Stimulated activated CD4-positive, alpha-beta T cell treated with anti-CD3 and anti-CD28 coated beads, Interleukin-15, amount 100 ng/mL, for 24 hours (primary cell): ENCODE data around the gene THSD7B.
"Not testable (repeated sequence)": the region's sequence is repeated elsewhere in the genome, so short reads cannot be mapped to it uniquely, and the experiment has no call there.

Source experiments
- DNase-seq: peaks from one replicate; pipeline ENCODE4 v3.0.0-alpha.2; 2020

Gene THSD7B

DNA sequence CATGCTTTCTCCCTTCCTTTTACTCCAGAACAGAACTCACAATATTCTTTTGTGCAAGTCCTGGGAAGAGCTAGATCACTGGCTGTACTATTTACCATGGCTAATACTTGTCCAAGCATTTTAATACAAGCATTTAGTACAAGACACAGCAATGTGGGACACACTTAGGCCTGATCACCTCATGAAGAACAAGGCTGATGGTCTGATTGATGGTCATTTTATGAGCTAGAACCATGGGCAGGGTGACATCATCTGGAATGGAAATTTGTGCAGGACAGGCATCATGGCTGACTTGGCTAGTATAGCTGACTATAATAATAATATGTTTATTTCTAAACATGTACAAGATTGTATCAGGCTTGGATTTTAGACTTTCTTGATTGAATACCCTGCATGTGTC, 824.8 kb downstream of the THSD7B start:
- no peak for DNase-seq

DNA sequence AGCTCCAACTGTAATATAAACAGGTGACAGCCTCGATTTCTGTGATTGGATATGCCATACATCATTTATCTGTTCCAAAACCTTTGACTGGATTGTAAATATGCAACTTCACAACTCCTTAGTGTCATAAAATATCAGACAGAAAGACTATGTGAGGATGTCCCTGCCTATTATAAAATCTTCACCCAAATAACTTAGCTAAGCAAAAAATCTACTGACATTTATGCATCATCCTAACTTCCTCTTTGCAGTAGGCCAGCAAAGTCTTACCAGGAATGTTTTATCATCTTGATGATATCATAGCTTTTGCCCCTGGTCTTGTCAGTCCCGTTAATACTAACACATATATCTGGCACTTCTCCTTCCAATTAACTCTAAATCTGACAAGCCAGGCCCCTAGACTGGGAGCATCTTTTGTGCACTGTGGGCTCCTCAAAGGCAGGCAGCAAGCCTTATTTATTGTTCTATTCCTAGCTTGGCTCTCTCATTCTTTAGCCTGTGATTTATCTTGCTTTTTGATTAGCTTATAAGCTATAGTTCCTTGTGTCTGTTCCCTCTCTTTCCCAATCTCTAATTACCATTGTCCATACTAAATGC, 842.5 kb downstream of the THSD7B start:
- no peak for DNase-seq

DNA sequence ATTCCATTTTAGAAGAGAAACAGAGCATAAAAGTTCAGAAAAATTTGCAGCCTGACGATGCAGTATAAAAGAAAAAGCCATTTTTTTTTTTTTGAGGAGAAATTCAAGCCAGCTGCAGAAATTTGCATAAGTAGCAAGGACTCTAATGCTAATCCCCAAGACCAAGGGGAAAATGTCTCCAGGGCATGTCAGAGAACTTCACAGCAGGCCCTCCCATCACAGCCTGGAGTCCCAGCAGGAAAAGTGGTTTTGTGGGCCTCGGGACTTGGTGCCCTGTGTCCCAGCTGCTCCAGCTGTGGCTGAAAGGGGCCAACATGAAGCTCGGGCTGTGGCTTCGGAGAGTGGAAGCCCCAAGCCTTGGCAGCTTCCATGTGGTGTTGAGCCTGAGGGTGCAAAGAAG, 873.6 kb downstream of the THSD7B start:
- no peak for DNase-seq

DNA sequence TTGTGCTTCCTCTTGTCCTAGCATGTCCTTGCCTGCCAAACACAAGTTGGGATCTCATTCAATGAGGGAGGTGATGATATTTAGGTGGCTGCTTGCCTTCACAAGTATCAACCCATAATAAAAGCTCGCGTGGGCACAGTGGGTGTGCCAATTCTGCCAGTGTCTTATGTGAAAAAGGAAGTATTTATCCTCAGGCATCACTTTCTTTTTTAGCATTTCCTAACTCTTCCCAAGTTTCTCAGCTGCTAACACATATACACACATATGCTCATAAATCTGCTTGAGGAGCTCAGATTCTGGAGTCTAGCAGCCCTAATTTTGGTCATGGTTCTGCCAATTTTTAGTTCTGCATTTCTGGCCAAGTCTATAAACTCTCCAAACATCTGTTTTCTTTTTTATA, 879.4 kb downstream of the THSD7B start:
- DNase-seq: no peak

DNA sequence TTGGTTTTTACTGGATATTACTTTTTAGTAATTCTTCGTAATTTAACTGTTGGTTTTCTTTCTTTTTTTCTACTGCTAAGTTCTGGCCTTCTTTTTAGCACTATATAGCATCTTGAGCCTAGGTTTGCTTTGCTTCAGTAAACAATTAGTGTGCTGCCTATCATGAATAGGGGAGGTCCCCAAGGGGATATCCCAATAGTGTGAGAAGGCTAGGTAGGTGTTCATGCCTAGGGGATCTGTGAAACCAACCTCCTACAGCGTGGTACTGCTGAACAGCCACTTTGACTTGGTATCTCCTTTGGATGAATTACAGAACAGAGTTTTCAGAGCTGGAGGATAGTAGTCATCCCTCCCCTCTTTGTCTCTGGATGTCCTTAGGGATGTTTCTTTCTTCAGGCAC, 888.7 kb downstream of the THSD7B start:
- DNase-seq: no peak

DNA sequence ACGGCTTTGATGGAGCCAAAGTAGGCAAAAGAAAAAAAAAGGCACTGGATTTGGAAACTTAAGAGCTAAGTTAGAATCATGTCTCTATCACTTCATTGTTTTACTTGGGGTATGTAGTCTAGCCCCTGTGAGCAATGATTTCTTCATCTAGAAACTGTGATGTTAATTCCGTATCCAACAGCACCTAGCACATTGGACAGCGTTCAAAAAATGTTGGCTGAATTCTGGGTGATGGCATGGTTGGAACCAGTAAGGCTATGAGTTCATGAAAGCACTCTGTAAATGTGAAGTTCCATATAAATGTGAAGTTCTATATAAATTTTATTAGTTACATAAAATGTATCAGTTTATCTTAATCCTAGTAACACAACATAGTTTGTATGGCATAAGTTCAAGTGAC, 890.5 kb downstream of the THSD7B start:
- DNase-seq: no peak

DNA sequence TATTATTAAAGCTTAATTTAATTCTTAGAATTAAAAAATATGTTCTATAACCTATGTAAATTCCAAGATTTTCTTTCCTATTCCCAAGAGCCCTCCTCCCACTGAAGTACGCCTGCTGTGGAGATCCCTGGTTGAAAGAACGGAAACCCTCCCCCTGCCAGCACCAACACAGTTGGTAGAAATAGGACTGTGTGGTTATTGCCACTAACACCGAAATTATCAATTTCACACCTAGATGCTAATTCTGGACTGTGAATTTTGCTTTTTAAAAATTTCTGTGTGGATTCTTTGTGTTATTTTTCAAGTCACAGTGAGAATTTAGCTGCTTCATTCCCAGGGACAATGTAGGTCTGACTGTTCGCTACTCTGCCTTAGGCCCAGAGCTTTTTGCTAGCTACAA, 893.1 kb downstream of the THSD7B start:
- DNase-seq: no peak

DNA sequence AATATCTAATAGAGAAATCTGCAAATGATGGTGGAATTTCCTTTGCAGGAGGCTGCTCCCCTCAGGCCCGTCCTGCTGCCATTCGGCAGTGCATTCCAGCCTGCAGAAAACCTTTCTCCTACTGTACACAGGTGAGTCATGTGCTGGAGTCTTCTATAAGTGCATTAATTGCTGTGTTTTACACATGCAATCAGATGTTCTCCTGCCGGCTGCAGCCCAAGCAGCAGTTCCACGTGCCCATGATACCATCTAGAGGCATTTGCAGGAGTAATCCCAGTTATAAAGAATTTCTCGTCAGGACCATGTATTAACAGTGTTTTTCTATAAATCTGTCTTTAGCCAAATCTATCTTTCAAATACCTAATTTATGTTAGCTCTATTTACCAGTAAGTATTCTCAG, 894.3 kb downstream of the THSD7B start:
- DNase-seq: no peak

DNA sequence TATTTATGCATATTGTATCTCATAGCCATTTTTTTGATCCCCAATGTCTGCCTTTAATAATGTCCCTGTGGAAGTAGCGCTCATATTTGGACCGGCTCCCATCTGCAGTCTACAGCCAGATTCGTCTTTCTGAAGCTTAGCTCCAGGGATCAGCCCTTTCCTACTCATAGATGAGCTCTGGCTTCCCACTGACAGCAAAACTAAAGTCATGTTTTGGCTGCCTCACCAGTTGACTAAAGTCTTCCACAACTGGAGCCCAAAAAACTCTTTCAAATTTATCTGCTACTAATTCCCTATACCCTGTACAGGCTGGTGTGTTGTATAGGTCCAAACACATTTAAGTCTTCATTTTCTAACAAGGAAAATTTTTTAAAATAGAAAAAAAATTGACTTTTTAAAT, 904.8 kb downstream of the THSD7B start:
- DNase-seq: no peak

DNA sequence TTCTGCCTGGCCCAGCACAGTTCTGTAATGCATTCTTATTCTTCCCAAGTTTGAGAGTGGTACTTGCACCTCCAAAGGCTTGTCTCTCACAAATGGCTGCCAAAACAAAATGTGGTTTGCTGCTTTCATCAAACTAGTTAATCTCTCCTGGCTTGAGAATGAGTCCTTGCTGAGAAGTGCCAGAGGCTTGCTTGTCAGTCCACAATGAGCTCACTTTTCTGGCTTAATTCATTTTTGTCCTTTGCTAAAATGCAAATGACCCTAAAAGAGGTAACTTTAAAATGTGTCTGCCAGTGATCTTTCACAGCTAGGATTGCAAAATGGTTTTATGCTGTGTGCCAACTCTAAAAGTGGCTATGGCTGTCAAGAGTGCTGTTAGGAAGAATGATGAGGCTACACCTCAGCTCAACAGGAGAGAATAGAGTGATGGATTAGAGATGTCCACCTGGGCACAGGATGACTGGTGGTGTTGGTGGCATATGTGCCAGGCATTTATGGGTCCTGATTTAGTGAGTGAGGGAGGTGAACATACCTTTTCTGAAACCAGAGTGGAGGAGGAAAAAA, 907.7 kb downstream of the THSD7B start:
- no peak for DNase-seq

DNA sequence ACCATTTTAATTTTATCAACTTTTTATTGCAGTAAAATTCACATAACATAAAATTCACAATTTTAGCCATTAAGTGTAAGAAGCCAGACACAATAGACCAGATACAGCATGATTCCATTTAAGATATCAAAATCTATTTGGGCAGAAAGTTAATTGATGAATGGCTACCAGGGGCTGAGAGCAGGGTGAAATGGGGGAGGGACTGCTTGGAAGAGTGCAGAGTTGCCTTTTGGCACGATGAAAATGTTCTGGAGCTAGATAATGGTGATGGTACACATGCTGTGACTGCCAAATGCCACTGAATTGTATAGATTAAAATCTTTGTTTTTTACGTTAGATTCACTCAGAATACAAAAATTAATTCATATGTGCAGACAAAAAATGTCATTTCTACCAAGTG, 909.6 kb downstream of the THSD7B start:
- DNase-seq: no peak

DNA sequence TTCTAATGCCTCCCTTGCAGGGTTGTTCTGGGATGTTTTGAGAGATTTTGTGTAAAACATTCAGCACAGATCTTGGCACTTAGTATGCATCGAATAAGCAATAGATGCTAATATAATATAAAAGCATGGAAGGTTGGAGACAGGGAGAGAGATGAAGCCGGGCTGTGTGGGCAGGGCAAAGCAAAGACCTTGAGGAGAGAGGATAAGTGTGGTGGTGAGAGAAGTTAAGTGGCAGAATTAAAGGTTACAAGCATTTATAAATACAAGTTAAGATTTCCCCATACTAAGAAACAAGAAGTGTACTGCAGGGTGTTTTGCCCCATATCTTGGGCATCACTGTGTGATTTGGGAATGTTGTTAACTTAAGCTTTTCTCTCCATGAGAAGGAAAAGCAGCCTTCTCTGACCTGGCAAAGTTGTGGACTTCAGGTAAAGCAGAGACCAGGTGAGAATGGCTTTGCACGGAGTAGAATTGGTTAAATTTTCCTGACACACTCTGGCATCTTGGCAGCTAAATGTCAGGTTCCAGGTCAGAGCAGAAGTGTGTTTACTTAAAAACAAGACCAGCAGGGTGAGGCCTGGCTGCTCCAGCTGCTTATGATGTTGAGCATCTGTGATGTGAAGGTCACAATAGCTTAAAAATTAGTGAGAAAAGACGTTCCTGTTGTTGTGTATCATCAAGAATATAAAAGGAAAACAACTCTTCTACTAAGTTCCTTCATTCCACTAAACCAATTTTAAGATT, 910.4 kb downstream of the THSD7B start:
- no peak for DNase-seq

DNA sequence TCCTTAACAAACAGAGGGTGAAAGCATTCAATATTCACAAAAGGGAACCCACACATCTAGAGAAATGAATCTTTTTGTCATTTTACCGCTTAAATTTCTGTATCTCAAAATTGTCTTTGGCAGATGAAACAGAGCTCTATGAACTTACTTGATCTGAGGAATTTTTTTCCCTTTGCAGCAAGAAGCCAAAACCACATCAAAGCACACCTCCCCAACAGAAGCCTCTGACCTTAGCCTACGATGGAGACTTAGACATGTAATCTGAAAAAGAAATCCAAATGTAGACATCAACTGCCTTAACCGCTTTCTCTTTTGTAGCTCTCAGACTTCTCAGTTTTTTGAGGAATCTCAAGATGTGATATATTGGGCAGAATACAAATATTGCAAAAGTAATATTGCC, 911.0 kb downstream of the THSD7B start:
- DNase-seq: no peak

DNA sequence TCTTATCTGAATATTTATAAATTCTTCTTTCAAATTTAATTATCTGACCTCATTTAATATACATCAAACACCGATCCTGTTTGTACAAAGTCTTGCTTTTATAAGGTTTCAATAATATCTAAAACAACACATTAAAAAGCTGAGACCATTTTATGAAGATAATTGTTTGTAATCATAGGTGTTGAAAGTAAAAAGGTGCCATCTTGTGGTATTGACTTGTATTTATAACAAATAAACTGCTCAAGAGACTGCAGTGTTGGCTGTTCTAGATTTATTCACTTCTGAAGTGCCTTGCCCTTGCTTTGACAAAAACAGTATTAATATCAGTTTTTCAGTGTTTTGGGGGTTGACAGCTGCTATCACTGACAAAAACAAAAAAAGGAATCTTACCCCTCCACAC, 912.1 kb downstream of the THSD7B start:
- DNase-seq: no peak

DNA sequence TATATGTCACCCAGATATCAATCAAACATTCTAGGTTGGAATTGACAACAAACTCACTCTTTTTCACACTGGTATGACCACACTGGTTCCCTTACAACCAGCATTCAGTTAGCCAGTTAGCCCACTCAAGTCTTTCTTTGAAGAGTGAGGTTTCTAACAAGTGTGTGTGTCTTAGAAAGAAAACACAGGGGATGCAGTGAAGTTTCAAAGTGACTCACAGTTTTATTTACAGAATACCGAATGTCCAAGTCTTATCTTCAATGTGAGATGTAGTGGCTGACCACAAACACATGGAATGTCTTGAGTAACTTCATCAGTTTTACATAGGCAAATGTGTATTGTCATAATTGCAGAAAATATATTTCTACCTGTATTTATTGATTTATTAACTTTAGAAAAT, 924.2 kb downstream of the THSD7B start:
- DNase-seq: no peak

DNA sequence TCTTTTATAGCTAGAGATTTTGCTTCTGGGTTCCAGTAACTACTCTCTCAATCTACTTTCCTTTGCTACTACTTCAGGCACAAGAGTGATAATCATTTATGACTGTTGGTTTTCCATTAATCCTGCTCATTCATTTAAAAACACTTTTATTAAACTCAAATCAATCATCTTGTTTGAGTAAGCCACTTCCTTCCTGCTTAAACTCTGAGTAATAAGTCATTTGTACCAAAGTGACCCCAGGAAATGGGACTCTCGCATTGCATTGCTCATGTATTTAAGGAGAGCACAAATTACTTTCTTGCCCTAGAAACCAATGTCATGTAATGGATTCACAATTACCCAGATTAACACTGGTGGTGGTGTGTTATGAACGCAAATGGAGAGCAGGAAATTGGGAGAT, 928.2 kb downstream of the THSD7B start:
- no peak for DNase-seq

DNA sequence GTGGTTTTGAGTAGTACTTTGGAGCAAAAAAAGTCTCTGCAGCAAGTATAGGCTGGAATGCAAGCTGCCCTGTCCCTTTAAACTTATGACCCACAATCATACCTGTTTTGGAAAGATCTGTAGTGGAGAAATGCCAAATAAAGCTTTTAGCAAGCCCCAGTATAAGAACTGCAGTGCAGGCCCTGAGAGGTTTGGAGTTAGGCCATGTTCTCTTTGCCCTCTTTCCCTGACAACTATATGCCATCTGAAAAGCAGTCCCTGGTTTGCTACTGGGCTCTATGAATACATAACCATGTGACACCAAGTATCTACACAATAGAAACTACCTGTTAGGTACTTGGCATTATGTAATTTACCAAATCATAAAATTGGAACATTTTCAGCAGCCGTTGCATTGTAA, 931.6 kb downstream of the THSD7B start:
- DNase-seq: no peak

DNA sequence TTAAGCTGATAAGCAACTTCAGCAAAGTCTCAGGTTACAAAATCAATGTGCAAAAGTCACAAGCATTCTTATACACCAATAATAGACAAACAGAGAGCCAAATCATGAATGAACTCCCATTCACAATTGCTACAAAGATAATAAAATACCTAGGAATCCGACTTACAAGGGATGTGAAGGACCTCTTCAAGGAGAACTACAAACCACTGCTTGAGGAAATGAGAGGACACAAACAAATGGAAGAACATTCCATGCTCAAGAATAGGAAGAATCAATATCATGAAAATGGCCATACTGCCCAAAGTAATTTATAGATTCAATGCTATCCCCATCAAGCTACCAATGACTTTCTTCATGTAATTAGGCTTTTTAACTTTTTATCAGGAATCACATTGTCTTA, 934.9 kb downstream of the THSD7B start:
- DNase-seq: not testable (repeated sequence)

DNA sequence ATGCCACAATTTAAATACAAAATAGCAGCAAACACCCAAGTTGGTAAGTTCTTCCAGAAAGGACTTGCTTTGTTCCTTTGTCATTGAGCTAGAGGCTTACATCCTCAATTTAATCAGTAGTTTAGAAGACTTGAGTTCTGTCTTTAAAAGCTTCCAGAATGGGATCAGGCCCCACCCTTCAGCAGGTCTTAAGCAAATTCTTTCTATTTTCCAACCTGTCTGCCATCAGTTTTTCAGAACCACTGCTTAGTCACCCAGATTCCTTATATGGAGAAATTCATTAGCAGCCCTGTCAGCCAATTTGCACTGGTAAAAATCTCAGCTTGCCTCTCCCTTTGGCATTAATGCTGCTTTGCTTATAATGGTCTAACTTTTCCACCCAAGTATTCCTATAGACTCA, 935.3 kb downstream of the THSD7B start:
- no peak for DNase-seq

DNA sequence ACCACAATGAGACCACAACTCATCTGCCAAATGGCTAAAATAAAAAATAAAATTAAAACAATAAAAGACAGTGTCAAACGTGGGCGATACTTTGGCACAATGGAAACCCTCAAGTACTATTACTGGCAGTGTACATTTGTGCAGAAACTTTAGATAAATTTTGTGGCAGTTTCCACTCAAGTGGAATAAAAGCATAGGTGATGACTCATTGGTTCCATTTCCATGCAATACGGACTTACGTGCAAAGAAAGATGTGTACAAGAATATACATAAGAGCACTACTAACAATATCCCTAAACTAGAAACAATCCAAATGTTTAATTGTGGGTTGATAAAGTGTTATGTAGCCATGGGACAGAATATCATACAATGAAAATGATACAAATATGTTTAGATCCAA, 940.0 kb downstream of the THSD7B start:
- DNase-seq: no peak

DNA sequence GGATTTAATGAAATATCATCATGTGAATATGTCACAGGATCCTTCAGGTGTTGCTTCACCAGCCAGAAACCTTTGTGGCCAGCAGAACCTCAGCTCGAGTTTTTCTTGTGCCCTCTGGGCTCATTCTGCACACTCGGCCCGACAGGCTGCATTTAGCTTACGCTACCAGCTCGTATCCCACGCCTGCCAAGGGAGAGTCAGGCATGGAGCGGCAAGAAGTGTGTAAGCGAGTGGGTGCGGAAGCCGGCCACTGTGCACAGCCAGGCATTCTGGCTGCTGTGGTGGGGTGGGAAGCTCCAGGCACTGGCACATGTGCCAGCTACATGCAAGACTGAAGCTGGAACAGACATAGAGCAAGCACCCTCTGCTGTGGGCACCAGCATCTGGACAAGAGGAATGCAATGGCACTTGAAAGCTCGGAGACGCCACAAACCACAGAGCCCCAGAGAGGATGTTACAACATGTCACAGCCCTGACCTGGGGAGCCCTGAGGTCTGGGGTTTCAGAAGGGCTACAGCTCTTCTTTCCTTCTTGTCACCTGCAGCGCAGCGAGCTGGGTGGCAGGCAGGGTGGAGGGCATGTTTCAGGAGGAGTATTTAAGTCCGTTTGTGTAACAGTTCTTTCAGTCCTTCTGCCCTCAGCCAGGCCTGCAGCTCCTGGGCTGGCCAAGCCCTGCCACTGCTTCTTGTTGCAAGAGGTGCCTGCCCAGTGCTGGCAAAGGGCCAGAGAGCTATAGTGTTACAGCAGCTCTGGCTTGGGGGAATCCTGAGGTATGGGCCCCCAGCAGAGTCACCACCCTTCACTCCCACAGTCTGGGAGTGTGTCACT, 941.7 kb downstream of the THSD7B start:
- no peak for DNase-seq

DNA sequence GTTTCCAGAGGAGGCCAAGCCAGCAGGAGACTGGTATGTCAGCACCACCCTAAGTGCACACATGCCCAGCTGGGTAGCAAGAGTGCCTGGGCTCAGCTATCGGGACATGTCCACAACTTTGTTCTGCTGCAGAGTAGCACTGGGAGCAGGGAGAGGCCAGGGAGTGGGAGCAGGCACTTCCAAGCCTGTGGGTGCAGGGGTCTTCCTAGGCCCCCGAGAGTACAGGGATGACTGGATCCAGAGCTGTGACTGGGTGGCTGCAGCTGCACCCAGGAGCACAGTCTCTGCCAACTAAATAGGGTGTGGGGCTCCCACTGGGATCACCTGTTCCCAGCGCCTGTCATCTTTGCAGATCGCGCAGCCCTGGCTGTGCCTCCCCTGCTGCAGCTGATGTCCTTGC, 943.0 kb downstream of the THSD7B start:
- no peak for DNase-seq

DNA sequence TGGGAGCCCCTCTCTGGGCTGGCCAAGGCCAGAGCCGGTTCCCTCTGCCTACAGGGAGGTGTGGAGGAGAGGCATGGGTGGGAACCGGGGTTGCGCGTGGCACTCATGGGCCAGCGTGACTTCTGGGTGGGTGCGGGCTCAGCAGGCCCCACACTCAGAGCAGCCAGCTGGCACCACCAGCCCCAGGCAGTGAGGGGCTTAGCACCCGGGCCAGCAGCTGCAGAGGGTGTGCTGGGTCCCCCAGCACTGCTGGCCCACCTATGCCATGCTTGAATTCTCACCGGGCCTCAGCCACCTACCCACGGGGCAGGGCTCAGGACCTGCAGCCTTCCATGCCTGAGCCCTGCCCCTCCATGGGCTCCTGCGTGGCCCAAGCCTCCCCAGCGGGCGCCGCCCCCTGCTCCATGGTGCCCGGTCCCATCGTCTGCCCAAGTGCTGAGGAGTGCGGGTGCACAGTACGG, 950.4 kb downstream of the THSD7B start:
- DNase-seq: no peak

DNA sequence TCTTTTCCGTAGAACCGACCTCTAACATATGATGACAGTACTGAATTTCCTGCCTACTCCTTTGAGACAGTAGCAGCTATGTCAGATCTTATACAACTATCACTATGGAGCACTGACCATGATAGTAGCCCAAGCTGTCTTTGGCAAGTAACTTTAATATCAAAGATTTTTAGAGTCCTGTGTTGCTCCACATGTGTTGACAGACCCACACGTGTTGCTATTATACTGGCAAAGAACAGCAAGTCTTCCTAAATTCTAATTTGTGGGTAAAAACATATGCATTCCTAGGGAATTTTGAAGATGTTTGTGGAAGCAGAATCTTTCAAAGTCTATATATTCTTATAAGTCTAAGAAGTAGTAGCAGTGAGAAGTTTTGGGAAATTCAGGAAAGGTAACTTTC, 953.4 kb downstream of the THSD7B start:
- no peak for DNase-seq
